ENCODE data around the gene GRID1.

DNA sequence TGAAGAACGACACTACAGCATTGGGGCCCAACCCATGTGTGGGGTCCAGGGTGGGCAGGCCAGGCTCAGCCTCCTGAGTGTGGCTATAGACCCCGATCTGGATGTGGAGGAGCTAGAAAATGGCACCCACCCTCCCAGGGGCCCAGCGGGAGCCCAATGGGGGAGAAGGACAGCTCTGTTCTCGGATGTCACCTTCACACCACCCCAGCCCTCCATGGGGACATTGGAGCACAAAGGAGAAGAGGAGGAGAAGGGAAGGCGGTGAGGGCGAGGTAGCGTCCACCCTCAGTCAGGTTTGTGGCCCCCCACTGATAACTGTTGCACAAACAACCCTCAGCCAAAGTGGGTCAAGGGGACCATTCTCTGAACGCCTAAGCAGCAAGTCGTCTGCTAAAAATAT is 509.3 kb downstream of the GRID1 start:
- TF ChIP-seq, protein P1, sequence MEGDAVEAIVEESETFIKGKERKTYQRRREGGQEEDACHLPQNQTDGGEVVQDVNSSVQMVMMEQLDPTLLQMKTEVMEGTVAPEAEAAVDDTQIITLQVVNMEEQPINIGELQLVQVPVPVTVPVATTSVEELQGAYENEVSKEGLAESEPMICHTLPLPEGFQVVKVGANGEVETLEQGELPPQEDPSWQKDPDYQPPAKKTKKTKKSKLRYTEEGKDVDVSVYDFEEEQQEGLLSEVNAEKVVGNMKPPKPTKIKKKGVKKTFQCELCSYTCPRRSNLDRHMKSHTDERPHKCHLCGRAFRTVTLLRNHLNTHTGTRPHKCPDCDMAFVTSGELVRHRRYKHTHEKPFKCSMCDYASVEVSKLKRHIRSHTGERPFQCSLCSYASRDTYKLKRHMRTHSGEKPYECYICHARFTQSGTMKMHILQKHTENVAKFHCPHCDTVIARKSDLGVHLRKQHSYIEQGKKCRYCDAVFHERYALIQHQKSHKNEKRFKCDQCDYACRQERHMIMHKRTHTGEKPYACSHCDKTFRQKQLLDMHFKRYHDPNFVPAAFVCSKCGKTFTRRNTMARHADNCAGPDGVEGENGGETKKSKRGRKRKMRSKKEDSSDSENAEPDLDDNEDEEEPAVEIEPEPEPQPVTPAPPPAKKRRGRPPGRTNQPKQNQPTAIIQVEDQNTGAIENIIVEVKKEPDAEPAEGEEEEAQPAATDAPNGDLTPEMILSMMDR (IDR thresholded peaks at IDR 0.05; ENCODE audit: insufficient read depth, low read depth, low read length): no peak
- TF ChIP-seq EZH2 (IDR thresholded peaks at IDR 0.05; ENCODE audit: insufficient read depth, low read length): no peak
